K562 (cell line): ENCODE data around the gene ATXN7. TPM values are rescaled to one million over a fixed set of nuclear protein-coding genes. Genes with fewer than 3 reads are reported as not detected.
A peak's percentile ranks its signal among the peaks of the same experiment; 100 is the strongest.

Experiments
- ATAC-seq: fragments of 200-7000 bp; cut with Tn5 transposase; 3 replicates; pipeline ENCODE4 v1.9.1; 2020; ENCODE audit warnings: moderate library complexity
- BruUV-seq: library from RNA; stranded (reverse); fragments of 400-500 nt; replicated peaks from 2 replicates; lab custom pipeline; 2021; lab: Mats Ljungman, UMichigan
- CTCF ChIA-PET: fragments of 300-600 bp; formaldehyde crosslinking; extraction: SDS; loops from one replicate; lab custom pipeline; 2021; ENCODE audit warnings: low intra/inter-chr PET ratio; lab: Yijun Ruan, JAX
- POLR2A ChIA-PET: fragments of 300-600, 350-650 bp; sonication (Branson Sonifier 250); formaldehyde crosslinking; extraction: SDS; loops from one replicate; lab custom pipeline; 2021; ENCODE audit warnings: antibody characterized with exemption, inconsistent platforms; lab: Yijun Ruan, JAX
- DNase-seq, 4 experiments: peaks; one replicate each; pipeline versions ENCODE4 v3.0.0 to v3.0.0-alpha.2; 2011 to 2018; ENCODE audit warnings: low spot score in 3 of 4, mixed read lengths in 3 of 4; ENCODE audit errors: extremely low read depth in 1 of 4
- FAIRE-seq: peaks from 2 replicates; lab custom pipeline; 2011; peaks lifted over from hg19 to GRCh38; lab: Jason Lieb, UNC
- H2AFZ ChIP-seq: 2 replicates; pipeline ENCODE4 v1.6.0; 2011; ENCODE audit warnings: low read depth, low read length, control low read depth, inconsistent platforms
- H3K27ac ChIP-seq: fragments of 200-600 bp; 3 replicates; pipeline ENCODE4 v1.8.0; 2011; ENCODE audit warnings: low read depth, mild to moderate bottlenecking, control low read depth, inconsistent platforms, low read length, moderate library complexity, mixed read lengths; ENCODE audit errors: extremely low read depth
- H3K27me3 ChIP-seq, 2 experiments: fragments of 300-600 bp in 1 of 2; 2 replicates in 1 of 2; 3 replicates in 1 of 2; pipeline versions ENCODE4 v1.6.0 to v1.8.0; 2011; ENCODE audit warnings: inconsistent platforms in 2 of 2, low read length in 2 of 2, mild to moderate bottlenecking in 1 of 2, mixed read lengths in 1 of 2, moderate library complexity in 1 of 2; ENCODE audit not compliant: control insufficient read depth in 2 of 2, insufficient read depth in 2 of 2
- H3K36me3 ChIP-seq: fragments of 300-600 bp; 3 replicates; pipeline ENCODE4 v1.8.0; 2011; ENCODE audit warnings: mild to moderate bottlenecking, low read length, inconsistent platforms; ENCODE audit not compliant: control insufficient read depth, insufficient read depth
- H3K4me1 ChIP-seq, 2 experiments: fragments of 200-600 bp in 1 of 2; replicated peaks in 1 of 2; 2 replicates in 1 of 2; 3 replicates in 1 of 2; pipeline versions ENCODE4 v1.5.1 to v1.8.0; 2011; ENCODE audit warnings: inconsistent platforms in 2 of 2, low read length in 2 of 2, mild to moderate bottlenecking in 1 of 2, mixed read lengths in 1 of 2, moderate library complexity in 1 of 2; ENCODE audit not compliant: control insufficient read depth in 2 of 2, insufficient read depth in 2 of 2
- H3K4me2 ChIP-seq: 2 replicates; pipeline ENCODE4 v1.6.1; 2011; ENCODE audit warnings: low read length, control low read depth, inconsistent platforms, mixed read lengths; ENCODE audit not compliant: insufficient read depth
- H3K4me3 ChIP-seq: fragments of 200-600 bp; sonication (generic), shearing (Covaris generic); 2 replicates; pipeline ENCODE4 v1.5.1; 2016; ENCODE audit warnings: control low read depth, inconsistent platforms
- H3K79me2 ChIP-seq: fragments of 200-600 bp; 3 replicates; pipeline ENCODE4 v1.8.0; 2011; ENCODE audit warnings: low read length, inconsistent platforms; ENCODE audit not compliant: control insufficient read depth, insufficient read depth
- H3K9ac ChIP-seq, 2 experiments: 2 replicates each; pipeline versions ENCODE4 v1.6.0 to v1.6.1; 2011; ENCODE audit warnings: low read depth in 2 of 2, low read length in 2 of 2, control low read depth in 1 of 2, inconsistent platforms in 1 of 2, mild to moderate bottlenecking in 1 of 2, mixed read lengths in 1 of 2; ENCODE audit not compliant: insufficient read depth in 1 of 2
- H3K9me1 ChIP-seq: one replicate; pipeline ENCODE4 v1.6.0; 2011; ENCODE audit warnings: inconsistent platforms, mild to moderate bottlenecking, low read length, moderate library complexity; ENCODE audit not compliant: control insufficient read depth, insufficient read depth
- H3K9me3 ChIP-seq: replicated peaks from 2 replicates; pipeline ENCODE4 v1.5.1; 2011; ENCODE audit warnings: low read depth, low read length, inconsistent platforms; ENCODE audit not compliant: control insufficient read depth, insufficient read depth
- H4K20me1 ChIP-seq: replicated peaks from 2 replicates; pipeline ENCODE4 v1.6.1; 2011; ENCODE audit warnings: low read length, inconsistent platforms, mixed read lengths; ENCODE audit not compliant: control insufficient read depth, insufficient read depth
- BDP1 ChIP-seq: IDR thresholded peaks from 3 replicates; pipeline ENCODE4 v1.6.1; 2011; ENCODE audit not compliant: insufficient read length, insufficient read depth
- ELF1 ChIP-seq: fragments of 200-800 bp; sonication (Bioruptor generic); IDR thresholded peaks from 2 replicates; pipeline ENCODE4 v1.6.1; 2016; ENCODE audit warnings: missing genetic modification characterization, missing compliant biosample characterization
- HMG20B ChIP-seq: fragments of 250-450 bp; sonication (Bioruptor Pico); IDR thresholded peaks from 2 replicates; pipeline ENCODE4 v1.5.0; 2021; ENCODE audit warnings: mild to moderate bottlenecking
- PYGO2 ChIP-seq: fragments of 450-650 bp; IDR thresholded peaks from 2 replicates; pipeline ENCODE4 v1.6.1; 2016; ENCODE audit warnings: mild to moderate bottlenecking, missing genetic modification characterization, moderate library complexity, missing compliant biosample characterization
- SMARCC2 ChIP-seq: fragments of 450-650 bp; IDR thresholded peaks from 2 replicates; pipeline ENCODE4 v1.6.1; 2017; ENCODE audit warnings: antibody characterized with exemption, moderate library complexity, mild to moderate bottlenecking, low read depth
- ZNF239 ChIP-seq: fragments of 250-450 bp; sonication (Bioruptor Pico); IDR thresholded peaks from 2 replicates; pipeline ENCODE4 v1.4.0; 2020; ENCODE audit warnings: mild to moderate bottlenecking
- ZNF263 ChIP-seq: sonication (generic); formaldehyde crosslinking; IDR thresholded peaks from 2 replicates; pipeline ENCODE4 v1.8.0; 2022; ENCODE audit warnings: mild to moderate bottlenecking, missing genetic modification reagents, borderline replicate concordance
- ZSCAN29 ChIP-seq: fragments of 450-650 bp; IDR thresholded peaks from 2 replicates; pipeline ENCODE4 v1.6.1; 2017
- ZZZ3 ChIP-seq: fragments of 450-650 bp; IDR thresholded peaks from 2 replicates; pipeline ENCODE4 v1.6.1; 2016; ENCODE audit warnings: antibody characterized with exemption, mild to moderate bottlenecking, moderate library complexity
- WGBS: fragments of 100-300 bp; shearing (Covaris generic); methylation state at CpG from one replicate; pipeline ENCODE4 v1.1.6; 2016; ENCODE audit warnings: low coverage, mixed read lengths; ENCODE audit not compliant: insufficient coverage; ENCODE audit errors: missing lambda C conversion rate; 5-methylcytosine and 5-hydroxymethylcytosine counted together
- in situ Hi-C: fragments of 300-500 bp; cut with MboI; formaldehyde crosslinking; loops from 4 replicates; pipeline ENCODE4 v1.15.0; 2018; ENCODE audit warnings: inconsistent platforms, mixed read lengths
- intact Hi-C: fragments of 100-400 bp; cut with micrococcal nuclease; formaldehyde crosslinking; loops from 2 replicates; pipeline ENCODE4 v1.14.2; 2022
- polyA plus RNA-seq, 8 experiments: library from polyadenylated mRNA; depleted of rRNA in 4 of 8; stranded (reverse) in 5 of 8; unstranded in 3 of 8; fragments of >200 nt; fragmentation: Nextera tagmentation in 2 of 8; fragmentation: Illumina TruSeq in 1 of 8; extraction: Ambion mirVana in 2 of 8; extraction: Trizol in 1 of 8; gene quantifications; 2 replicates each; pipeline versions ENCODE4 v1.2.1 to v1.2.3, GENCODE V29; 2011 to 2014; ENCODE audit warnings: inconsistent platforms in 1 of 8, missing spikeins in 1 of 8
- total RNA-seq, 7 experiments: library from RNA; depleted of rRNA in 6 of 7; stranded (reverse); fragments of >200 nt in 6 of 7; fragmentation: Illumina TruSeq in 2 of 7; extraction: Trizol in 2 of 7; gene quantifications; 2 replicates each; pipeline versions ENCODE4 v1.2.1 to v1.2.3, GENCODE V29; 2011 to 2021; ENCODE audit warnings: low replicate concordance in 1 of 7
- TF ChIP-seq, protein P1 (sequence below): fragments of 450-650 bp; IDR thresholded peaks from 2 replicates; pipeline ENCODE4 v1.6.1; 2018; ENCODE audit not compliant: partially characterized antibody
- TF ChIP-seq, protein P2 (sequence below), 3 experiments: fragments of 200-800 bp in 1 of 3; fragments of 250-450 bp in 1 of 3; fragments of 450-650 bp in 1 of 3; sonication (Bioruptor Pico) in 1 of 3; sonication (Bioruptor generic) in 1 of 3; formaldehyde crosslinking in 1 of 3; IDR thresholded peaks; 2 replicates each; pipeline versions ENCODE4 v1.6.1 to v1.8.0; 2016 to 2022; ENCODE audit warnings: mild to moderate bottlenecking in 2 of 3, missing genetic modification characterization in 2 of 3, missing compliant biosample characterization in 1 of 3, moderate library complexity in 1 of 3

The ATXN7 gene
- total and polyA plus RNA-seq, 9 of the 15 experiments (the other 6 are each of a cell fraction or from before 2014, with no cell fraction given) = 0.41 to 9.2 (median 6.7) TPM

DNA sequence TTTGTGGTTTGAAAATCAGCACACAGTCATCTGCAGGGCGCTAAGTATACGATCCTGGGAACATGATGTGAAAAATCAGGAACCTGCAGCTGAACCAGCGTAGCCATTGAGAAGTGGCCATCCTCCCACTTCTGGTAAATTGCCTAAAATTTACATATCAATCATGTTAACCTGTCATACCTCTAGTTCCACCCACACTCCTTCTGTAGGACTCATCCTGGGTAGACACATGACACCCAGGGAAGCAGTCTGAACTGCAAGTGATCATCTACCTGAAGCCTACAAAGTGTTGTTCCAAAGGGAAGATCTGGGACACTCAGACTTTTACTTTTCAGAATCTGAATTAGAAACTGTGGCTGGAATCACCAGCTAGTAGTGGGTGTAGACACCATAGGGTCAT is 165.1 kb downstream of the ATXN7 start (continued):
- TF ChIP-seq, protein P1, sequence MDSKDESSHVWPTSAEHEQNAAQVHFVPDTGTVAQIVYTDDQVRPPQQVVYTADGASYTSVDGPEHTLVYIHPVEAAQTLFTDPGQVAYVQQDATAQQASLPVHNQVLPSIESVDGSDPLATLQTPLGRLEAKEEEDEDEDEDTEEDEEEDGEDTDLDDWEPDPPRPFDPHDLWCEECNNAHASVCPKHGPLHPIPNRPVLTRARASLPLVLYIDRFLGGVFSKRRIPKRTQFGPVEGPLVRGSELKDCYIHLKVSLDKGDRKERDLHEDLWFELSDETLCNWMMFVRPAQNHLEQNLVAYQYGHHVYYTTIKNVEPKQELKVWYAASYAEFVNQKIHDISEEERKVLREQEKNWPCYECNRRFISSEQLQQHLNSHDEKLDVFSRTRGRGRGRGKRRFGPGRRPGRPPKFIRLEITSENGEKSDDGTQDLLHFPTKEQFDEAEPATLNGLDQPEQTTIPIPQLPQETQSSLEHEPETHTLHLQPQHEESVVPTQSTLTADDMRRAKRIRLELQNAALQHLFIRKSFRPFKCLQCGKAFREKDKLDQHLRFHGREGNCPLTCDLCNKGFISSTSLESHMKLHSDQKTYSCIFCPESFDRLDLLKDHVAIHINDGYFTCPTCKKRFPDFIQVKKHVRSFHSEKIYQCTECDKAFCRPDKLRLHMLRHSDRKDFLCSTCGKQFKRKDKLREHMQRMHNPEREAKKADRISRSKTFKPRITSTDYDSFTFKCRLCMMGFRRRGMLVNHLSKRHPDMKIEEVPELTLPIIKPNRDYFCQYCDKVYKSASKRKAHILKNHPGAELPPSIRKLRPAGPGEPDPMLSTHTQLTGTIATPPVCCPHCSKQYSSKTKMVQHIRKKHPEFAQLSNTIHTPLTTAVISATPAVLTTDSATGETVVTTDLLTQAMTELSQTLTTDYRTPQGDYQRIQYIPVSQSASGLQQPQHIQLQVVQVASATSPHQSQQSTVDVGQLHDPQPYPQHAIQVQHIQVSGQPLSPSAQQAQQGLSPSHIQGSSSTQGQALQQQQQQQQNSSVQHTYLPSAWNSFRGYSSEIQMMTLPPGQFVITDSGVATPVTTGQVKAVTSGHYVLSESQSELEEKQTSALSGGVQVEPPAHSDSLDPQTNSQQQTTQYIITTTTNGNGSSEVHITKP = no peak
- TF ChIP-seq HMG20B (CRISPR knock-in tag) (no peak), SMARCC2 (no peak), BDP1 (no peak), PYGO2 (tag) (no peak), ZSCAN29 (no peak)

DNA sequence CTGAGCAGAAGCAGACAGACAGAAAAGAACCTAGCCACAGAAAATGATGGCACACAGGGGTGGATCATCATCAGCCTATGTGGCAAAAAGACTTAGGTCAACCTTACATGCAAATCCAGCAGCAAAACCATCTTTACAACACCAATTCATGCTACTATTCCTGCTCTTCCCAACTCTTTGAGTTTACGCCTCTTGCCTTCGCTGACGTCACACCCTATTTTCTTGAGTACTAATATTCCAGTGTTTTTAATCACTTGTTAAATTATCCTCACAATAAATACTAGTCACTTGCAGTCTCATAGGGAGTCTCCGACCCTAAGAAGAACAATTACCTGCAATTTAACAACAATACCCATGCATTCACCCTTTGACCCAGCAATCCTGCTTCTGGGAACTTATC is 165.6 kb downstream of the ATXN7 start:
- CTCF ChIA-PET = no interaction called here
- H2AFZ ChIP-seq = no peak overlapping the region
- H3K9ac ChIP-seq = no peak overlapping the region
- no peak for ATAC-seq
- no TSS peak for BruUV-seq
- in situ Hi-C loops (loop anchor here (5.0 kb wide), 1 partner anchor 453 kb away; no protein-coding TSS in a partner anchor), intact Hi-C loops (no loop called here)
- H3K4me3 ChIP-seq = no peak overlapping the region
- H3K4me1 ChIP-seq = peaks cover 0 to 3% of the 10 kb centered on the region in 2 experiments; a peak in 1 of 5 replicates
- H3K27me3 ChIP-seq = no peaks in the 10 kb centered on the region; a peak in 1 of 5 replicates
- FAIRE-seq = no peak
- POLR2A ChIA-PET = no interaction called here
- H3K4me2 ChIP-seq = no peak overlapping the region
- no peaks in the 10 kb centered on the region for H3K36me3 ChIP-seq
- 3% methylated on average over 4 of the region's 4 CpGs for WGBS
- DNase-seq = no peak
- H4K20me1 ChIP-seq = no peaks in the 10 kb centered on the region
- H3K9me1 ChIP-seq = no peaks in the 10 kb centered on the region
- H3K27ac ChIP-seq = no peak overlapping the region
- no peak for TF ChIP-seq ELF1 (tag)
- TF ChIP-seq ZNF263 (CRISPR knock-in tag) = no peak
- TF ChIP-seq ZNF239 (CRISPR knock-in tag) = no peak
- TF ChIP-seq, protein P2, sequence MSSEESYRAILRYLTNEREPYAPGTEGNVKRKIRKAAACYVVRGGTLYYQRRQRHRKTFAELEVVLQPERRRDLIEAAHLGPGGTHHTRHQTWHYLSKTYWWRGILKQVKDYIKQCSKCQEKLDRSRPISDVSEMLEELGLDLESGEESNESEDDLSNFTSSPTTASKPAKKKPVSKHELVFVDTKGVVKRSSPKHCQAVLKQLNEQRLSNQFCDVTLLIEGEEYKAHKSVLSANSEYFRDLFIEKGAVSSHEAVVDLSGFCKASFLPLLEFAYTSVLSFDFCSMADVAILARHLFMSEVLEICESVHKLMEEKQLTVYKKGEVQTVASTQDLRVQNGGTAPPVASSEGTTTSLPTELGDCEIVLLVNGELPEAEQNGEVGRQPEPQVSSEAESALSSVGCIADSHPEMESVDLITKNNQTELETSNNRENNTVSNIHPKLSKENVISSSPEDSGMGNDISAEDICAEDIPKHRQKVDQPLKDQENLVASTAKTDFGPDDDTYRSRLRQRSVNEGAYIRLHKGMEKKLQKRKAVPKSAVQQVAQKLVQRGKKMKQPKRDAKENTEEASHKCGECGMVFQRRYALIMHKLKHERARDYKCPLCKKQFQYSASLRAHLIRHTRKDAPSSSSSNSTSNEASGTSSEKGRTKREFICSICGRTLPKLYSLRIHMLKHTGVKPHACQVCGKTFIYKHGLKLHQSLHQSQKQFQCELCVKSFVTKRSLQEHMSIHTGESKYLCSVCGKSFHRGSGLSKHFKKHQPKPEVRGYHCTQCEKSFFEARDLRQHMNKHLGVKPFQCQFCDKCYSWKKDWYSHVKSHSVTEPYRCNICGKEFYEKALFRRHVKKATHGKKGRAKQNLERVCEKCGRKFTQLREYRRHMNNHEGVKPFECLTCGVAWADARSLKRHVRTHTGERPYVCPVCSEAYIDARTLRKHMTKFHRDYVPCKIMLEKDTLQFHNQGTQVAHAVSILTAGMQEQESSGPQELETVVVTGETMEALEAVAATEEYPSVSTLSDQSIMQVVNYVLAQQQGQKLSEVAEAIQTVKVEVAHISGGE (CRISPR knock-in tag; IDR thresholded peaks at IDR 0.05) = peak in 1 of 3 experiments; percentile 75; a peak in 2 of 6 replicates
- TF ChIP-seq ZZZ3 = no peak
- TF ChIP-seq, all 486 proteins: peak for 1
- Histone ChIP-seq H3K9me3 (no peaks in the 10 kb centered on the region), H3K79me2 (no peaks in the 10 kb centered on the region)
